H1 (cell line): ENCODE measurements around the gene ALPI. TPM values are rescaled to one million over a fixed set of nuclear protein-coding genes. Genes with fewer than 3 reads are reported as not detected.

Experiments used
- CTCF ChIA-PET: fragments of 300-600 bp; sonication (Branson Sonifier 250); formaldehyde crosslinking; loops from one replicate; lab custom pipeline; 2021; ENCODE audit not compliant: partially characterized antibody; lab: Charles Lee
- POLR2A ChIA-PET: fragments of 300-600 bp; sonication (Branson Sonifier 250); formaldehyde crosslinking; loops from one replicate; lab custom pipeline; 2021; ENCODE audit warnings: inconsistent platforms; ENCODE audit not compliant: partially characterized antibody; lab: Charles Lee
- DNase-seq, 2 experiments: peaks; one replicate each; pipeline versions ENCODE4 v3.0.0 to v3.0.0-alpha.2; 2010 to 2022; ENCODE audit warnings: low spot score in 2 of 2, low read depth in 1 of 2, mixed read lengths in 1 of 2
- FAIRE-seq: peaks from 2 replicates; lab custom pipeline; 2011; peaks lifted over from hg19 to GRCh38; lab: Jason Lieb, UNC
- H2AFZ ChIP-seq: 2 replicates; pipeline ENCODE4 v1.8.1; 2012; ENCODE audit warnings: low read length, inconsistent platforms
- H2AK5ac ChIP-seq: 2 replicates; pipeline ENCODE4 v1.6.1; 2013; ENCODE audit warnings: low read depth, low read length
- H2BK120ac ChIP-seq: replicated peaks from 2 replicates; pipeline ENCODE3; 2013; ENCODE audit warnings: low read depth, low read length, inconsistent platforms
- H2BK12ac ChIP-seq: 2 replicates; pipeline ENCODE4 v1.6.1; 2013; ENCODE audit warnings: low read depth, low read length
- H2BK15ac ChIP-seq: 2 replicates; pipeline ENCODE4 v1.6.1; 2013; ENCODE audit warnings: low read length
- H2BK20ac ChIP-seq: 2 replicates; pipeline ENCODE4 v1.6.1; 2013; ENCODE audit warnings: low read length
- H2BK5ac ChIP-seq: 2 replicates; pipeline ENCODE4 v1.6.1; 2013; ENCODE audit warnings: low read depth, low read length
- H3K14ac ChIP-seq: 2 replicates; pipeline ENCODE4 v1.6.1; 2013; ENCODE audit warnings: inconsistent platforms; ENCODE audit not compliant: insufficient read length
- H3K18ac ChIP-seq: 2 replicates; pipeline ENCODE4 v1.6.1; 2013; ENCODE audit warnings: low read length; ENCODE audit errors: extremely low read depth
- H3K23ac ChIP-seq: 2 replicates; pipeline ENCODE4 v1.6.1; 2013; ENCODE audit warnings: inconsistent platforms; ENCODE audit not compliant: insufficient read length
- H3K23me2 ChIP-seq: 2 replicates; pipeline ENCODE4 v1.6.1; 2013; ENCODE audit warnings: low read depth, low read length
- H3K27ac ChIP-seq: 2 replicates; pipeline ENCODE4 v1.6.1; 2011; ENCODE audit warnings: low read depth, low read length, inconsistent platforms
- H3K27me3 ChIP-seq, 4 experiments: replicated peaks in 1 of 4; 1 replicate in 1 of 4; 2 replicates in 3 of 4; pipeline versions ENCODE4 v1.6.1 to v1.8.1; 2011 to 2013; ENCODE audit warnings: low read length in 3 of 4, mild to moderate bottlenecking in 3 of 4, inconsistent platforms in 2 of 4, mixed read lengths in 2 of 4, moderate library complexity in 1 of 4; ENCODE audit not compliant: control insufficient read depth in 3 of 4, insufficient read depth in 3 of 4; ENCODE audit errors: extremely low read depth in 1 of 4
- H3K36me3 ChIP-seq, 4 experiments: 2 replicates each; pipeline versions ENCODE4 v1.6.1 to v1.8.1; 2011 to 2013; ENCODE audit warnings: mild to moderate bottlenecking in 4 of 4, low read length in 3 of 4, moderate library complexity in 2 of 4, control low read depth in 1 of 4, inconsistent platforms in 1 of 4; ENCODE audit not compliant: insufficient read depth in 4 of 4, control insufficient read depth in 2 of 4
- H3K4ac ChIP-seq: replicated peaks from 2 replicates; pipeline ENCODE3; 2013; ENCODE audit warnings: low read length, low read depth, mixed read lengths, inconsistent platforms; ENCODE audit not compliant: insufficient read length
- H3K4me1 ChIP-seq, 4 experiments: replicated peaks in 1 of 4; 1 replicate in 1 of 4; 2 replicates in 3 of 4; pipeline versions ENCODE4 v1.6.1 to v1.8.1; 2011 to 2013; ENCODE audit warnings: low read length in 3 of 4, inconsistent platforms in 2 of 4, mixed read lengths in 1 of 4; ENCODE audit not compliant: insufficient read depth in 4 of 4, control insufficient read depth in 3 of 4
- H3K4me2 ChIP-seq, 2 experiments: 2 replicates each; pipeline versions ENCODE4 v1.6.1 to v1.8.1; 2011 to 2013; ENCODE audit warnings: low read depth in 2 of 2, low read length in 2 of 2, control low read depth in 1 of 2, inconsistent platforms in 1 of 2, mild to moderate bottlenecking in 1 of 2; ENCODE audit not compliant: insufficient read depth in 1 of 2
- H3K4me3 ChIP-seq, 4 experiments: fragments of 200-600, 300-600 bp in 1 of 4; sonication (generic), shearing (Covaris generic), sonication (Bioruptor Twin) in 1 of 4; 2 replicates each; pipeline versions ENCODE4 v1.5.1 to v1.8.1; 2011 to 2016; ENCODE audit warnings: low read length in 4 of 4, low read depth in 3 of 4, control low read depth in 2 of 4, inconsistent platforms in 2 of 4, mild to moderate bottlenecking in 2 of 4, mixed read lengths in 1 of 4, moderate library complexity in 1 of 4; ENCODE audit not compliant: insufficient read depth in 2 of 4; ENCODE audit errors: extremely low read depth in 1 of 4
- H3K56ac ChIP-seq: replicated peaks from 2 replicates; pipeline ENCODE3; 2013; ENCODE audit warnings: low read depth, mild to moderate bottlenecking, mixed read lengths, low read length, inconsistent platforms; ENCODE audit not compliant: insufficient read length
- H3K79me1 ChIP-seq: 2 replicates; pipeline ENCODE4 v1.6.1; 2013; ENCODE audit warnings: low read depth, low read length, control low read depth
- H3K79me2 ChIP-seq, 2 experiments: 2 replicates each; pipeline versions ENCODE4 v1.6.1 to v1.8.1; 2012 to 2013; ENCODE audit warnings: low read length in 2 of 2, mild to moderate bottlenecking in 2 of 2, inconsistent platforms in 1 of 2; ENCODE audit not compliant: insufficient read depth in 2 of 2, control insufficient read depth in 1 of 2
- H3K9ac ChIP-seq, 4 experiments: replicated peaks in 1 of 4; 1 replicate in 1 of 4; 2 replicates in 3 of 4; pipeline versions ENCODE4 v1.6.1 to v1.8.1; 2011 to 2013; ENCODE audit warnings: low read depth in 3 of 4, low read length in 3 of 4, control low read depth in 2 of 4, mild to moderate bottlenecking in 2 of 4, moderate library complexity in 2 of 4, inconsistent platforms in 1 of 4; ENCODE audit errors: extremely low read depth in 1 of 4
- H3K9me3 ChIP-seq, 2 experiments: 2 replicates each; pipeline versions ENCODE4 v1.6.1 to v1.8.1; 2012 to 2013; ENCODE audit warnings: mild to moderate bottlenecking in 2 of 2, moderate library complexity in 2 of 2, control low read depth in 1 of 2, inconsistent platforms in 1 of 2, low read depth in 1 of 2, low read length in 1 of 2, mixed read lengths in 1 of 2; ENCODE audit not compliant: insufficient read depth in 2 of 2
- H4K20me1 ChIP-seq, 2 experiments: replicated peaks in 1 of 2; 2 replicates each; pipeline versions ENCODE3 to v1.8.1; 2011 to 2013; ENCODE audit warnings: inconsistent platforms in 2 of 2, low read length in 2 of 2, mild to moderate bottlenecking in 1 of 2; ENCODE audit not compliant: insufficient read depth in 2 of 2, control insufficient read depth in 1 of 2
- H4K5ac ChIP-seq: 2 replicates; pipeline ENCODE4 v1.6.1; 2013; ENCODE audit warnings: low read length, low read depth, mixed read lengths, inconsistent platforms; ENCODE audit not compliant: insufficient read length
- H4K8ac ChIP-seq: 2 replicates; pipeline ENCODE4 v1.8.0; 2013; ENCODE audit warnings: mild to moderate bottlenecking, moderate library complexity, low read length, inconsistent platforms; ENCODE audit not compliant: insufficient read depth; ENCODE audit errors: extremely low read depth
- H4K91ac ChIP-seq: replicated peaks from 2 replicates; pipeline ENCODE3; 2013; ENCODE audit warnings: low read length, mixed read lengths, inconsistent platforms; ENCODE audit not compliant: insufficient read length
- CBX5 ChIP-seq: fragments of 300-800, 300-1000 bp; sonication (generic); IDR thresholded peaks from 2 replicates; pipeline ENCODE4 v1.7.1; 2016; ENCODE audit warnings: antibody characterized with exemption, low read length, low read depth
- CBX8 ChIP-seq: fragments of 300-800, 300-1000 bp; sonication (generic); IDR thresholded peaks from 2 replicates; pipeline ENCODE4 v1.7.1; 2016; ENCODE audit warnings: low read depth, low read length, borderline replicate concordance
- E2F6 ChIP-seq: IDR thresholded peaks from 2 replicates; pipeline ENCODE4 v1.6.1; 2012; ENCODE audit warnings: inconsistent platforms
- EGR1 ChIP-seq: IDR thresholded peaks from 2 replicates; pipeline ENCODE4 v1.6.1; 2011; ENCODE audit warnings: low read depth, low read length, borderline replicate concordance
- GABPA ChIP-seq: IDR thresholded peaks from 2 replicates; pipeline ENCODE4 v1.6.1; 2011; ENCODE audit warnings: mild to moderate bottlenecking, low read length, moderate library complexity, borderline replicate concordance; ENCODE audit not compliant: insufficient read depth
- KDM5A ChIP-seq: fragments of 200-600 bp; IDR thresholded peaks from 2 replicates; pipeline ENCODE4 v1.7.1; 2012; ENCODE audit warnings: mild to moderate bottlenecking, low read length, inconsistent platforms, mixed read lengths
- PHF8 ChIP-seq: fragments of 200-600 bp; sonication (generic); conservative IDR thresholded peaks from 2 replicates; pipeline ENCODE4 v1.7.1; 2012; ENCODE audit warnings: low read depth, mild to moderate bottlenecking, inconsistent platforms, low read length, moderate library complexity
- WGBS, 2 experiments: shearing (Covaris generic) in 1 of 2; methylation state at CpG; one replicate each; pipeline versions ENCODE4 v1.1.6 to v1.1.7; 2013 to 2015; ENCODE audit warnings: low lambda C conversion rate in 2 of 2, mixed read lengths in 2 of 2, inconsistent platforms in 1 of 2, low coverage in 1 of 2, missing lambda C conversion rate in 1 of 2; ENCODE audit not compliant: insufficient replicate concordance in 2 of 2, insufficient coverage in 1 of 2, insufficient read length in 1 of 2; ENCODE audit errors: extremely low coverage in 1 of 2, missing lambda C conversion rate in 1 of 2; 5-methylcytosine and 5-hydroxymethylcytosine counted together
- polyA plus RNA-seq, 7 experiments: library from polyadenylated mRNA; depleted of rRNA in 3 of 7; stranded (reverse) in 5 of 7; unstranded in 2 of 7; fragments of >200 nt in 5 of 7; fragments of 200-250 nt in 2 of 7; gene quantifications; 1 replicate in 5 of 7; 2 replicates in 1 of 7; 4 replicates in 1 of 7; pipeline versions ENCODE4 v1.2.1 to v1.2.3, GENCODE V29; 2011 to 2013; ENCODE audit warnings: missing spikeins in 2 of 7, mixed read lengths in 2 of 7
- total RNA-seq: library from RNA; stranded (reverse); fragmentation: NEBNext Ultra II Directional; extraction: Animal tissue kit (Norgen Biotek cat#: 25700); gene quantifications from 2 replicates; pipeline ENCODE4 v1.2.1, GENCODE V29; 2021
- TF ChIP-seq, protein P1 (sequence below): IDR thresholded peaks from 2 replicates; pipeline ENCODE4 v1.6.1; 2011; ENCODE audit warnings: low read depth, mild to moderate bottlenecking, low read length; ENCODE audit not compliant: insufficient read depth

The ALPI gene
- total and polyA plus RNA-seq, 2 of the 8 experiments (the other 6 are each of a cell fraction or from before 2014, with no cell fraction given), result not detected

- Histone ChIP-seq H2BK120ac (peak overlapping the region; percentile 70), H2AFZ (no peak overlapping the region), H3K56ac (peak overlapping the region; percentile 38), H2BK15ac (no peak overlapping the region; the same call in 1 of the 2 replicates), H3K4me2 (peak overlapping the region; percentile 77 to 88), H4K8ac (peak overlapping the region; percentile 87), H2AK5ac (no peak overlapping the region), H3K79me1 (peaks cover 4% of the 10 kb centered on the region), H3K79me2 (peaks cover 0 to 44% of the 10 kb centered on the region in 2 experiments; a peak in 2 of 4 replicates), H3K18ac (peak overlapping the region; percentile 90), H4K5ac (peak overlapping the region; percentile 73), H3K4ac (peak overlapping the region; percentile 71), H4K91ac (peak overlapping the region; percentile 81), H3K4me1 (peaks cover 4 to 39% (median 28%) of the 10 kb centered on the region in 4 experiments), H3K27me3 (peaks cover 12 to 40% (median 36%) of the 10 kb centered on the region in 4 experiments), H3K27ac (no peak overlapping the region), H3K9ac (peak overlapping the region; percentile 46 to 67 (median 59); a peak in 6 of 7 replicates), H2BK12ac (peak overlapping the region; percentile 98; the same call in 1 of the 2 replicates), H3K23me2 (peaks cover 23% of the 10 kb centered on the region; the same call in 1 of the 2 replicates), H3K9me3 (no peaks in the 10 kb centered on the region), H3K14ac (no peak overlapping the region), H3K4me3 (peak overlapping the region; percentile 69 to 95 (median 76)), H3K36me3 (peaks cover 8 to 55% (median 32%) of the 10 kb centered on the region in 4 experiments), H3K23ac (no peak overlapping the region), H2BK5ac (peak overlapping the region; percentile 89; the same call in 1 of the 2 replicates), H2BK20ac (peak overlapping the region; percentile 34; the same call in 1 of the 2 replicates), H4K20me1 (peaks cover 5 to 13% of the 10 kb centered on the region in 2 experiments)
- ChIA-PET POLR2A (interaction anchor here (0.7 to 7.0 kb wide), 14 partner anchors 8 to 94 kb away, joined by 3 to 57 read pairs (median 4); partner anchors contain the start of gene ALPG), CTCF (interaction anchor here (0.7 to 9.8 kb wide), 14 partner anchors 9 to 393 kb away, joined by 3 to 80 read pairs (median 6); partner anchors contain the start of gene PRSS56)
- 2% methylated on average over 70 of the region's 79 CpGs; no CpG with 5 or more reads in 1 of the 2 experiments for WGBS, 2 experiments
- DNase-seq, result peak in 1 of 2 experiments; percentile 72
- FAIRE-seq, result no peak
- TF ChIP-seq PHF8, result no peak
- TF ChIP-seq GABPA, result 0 out of 2 replicates have a peak, but pooled peaks have one; percentile 16
- TF ChIP-seq EGR1, result no peak
- TF ChIP-seq E2F6, result peak; percentile 15; the same call in 1 of the 2 replicates
- no peak for TF ChIP-seq CBX5
- TF ChIP-seq, protein P1, sequence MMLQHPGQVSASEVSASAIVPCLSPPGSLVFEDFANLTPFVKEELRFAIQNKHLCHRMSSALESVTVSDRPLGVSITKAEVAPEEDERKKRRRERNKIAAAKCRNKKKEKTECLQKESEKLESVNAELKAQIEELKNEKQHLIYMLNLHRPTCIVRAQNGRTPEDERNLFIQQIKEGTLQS, result no peak
- TF ChIP-seq CBX8, result no peak
- no peak for TF ChIP-seq KDM5A
These were observed 36.5 kb upstream of the ALPI start for GRCh38 chr2:232419245-232420072.
